H1 (cell line): ENCODE measurements around the gene NECAP2. TPM values are rescaled to one million over a fixed set of nuclear protein-coding genes. Genes with fewer than 3 reads are reported as not detected.
A peak's percentile ranks its signal among the peaks of the same experiment; 100 is the strongest.

Experiments
- CTCF ChIA-PET: fragments of 300-600 bp; sonication (Branson Sonifier 250); formaldehyde crosslinking; loops from one replicate; lab custom pipeline; 2021; ENCODE audit not compliant: partially characterized antibody; lab: Charles Lee
- POLR2A ChIA-PET: fragments of 300-600 bp; sonication (Branson Sonifier 250); formaldehyde crosslinking; loops from one replicate; lab custom pipeline; 2021; ENCODE audit warnings: inconsistent platforms; ENCODE audit not compliant: partially characterized antibody; lab: Charles Lee
- DNase-seq, 2 experiments: peaks; one replicate each; pipeline versions ENCODE4 v3.0.0 to v3.0.0-alpha.2; 2010 to 2022; ENCODE audit warnings: low spot score in 2 of 2, low read depth in 1 of 2, mixed read lengths in 1 of 2
- FAIRE-seq: peaks from 2 replicates; lab custom pipeline; 2011; peaks lifted over from hg19 to GRCh38; lab: Jason Lieb, UNC
- H2AFZ ChIP-seq: 2 replicates; pipeline ENCODE4 v1.8.1; 2012; ENCODE audit warnings: low read length, inconsistent platforms
- H2AK5ac ChIP-seq: 2 replicates; pipeline ENCODE4 v1.6.1; 2013; ENCODE audit warnings: low read depth, low read length
- H2BK120ac ChIP-seq: replicated peaks from 2 replicates; pipeline ENCODE3; 2013; ENCODE audit warnings: low read depth, low read length, inconsistent platforms
- H2BK12ac ChIP-seq: 2 replicates; pipeline ENCODE4 v1.6.1; 2013; ENCODE audit warnings: low read depth, low read length
- H2BK15ac ChIP-seq: 2 replicates; pipeline ENCODE4 v1.6.1; 2013; ENCODE audit warnings: low read length
- H2BK20ac ChIP-seq: 2 replicates; pipeline ENCODE4 v1.6.1; 2013; ENCODE audit warnings: low read length
- H2BK5ac ChIP-seq: 2 replicates; pipeline ENCODE4 v1.6.1; 2013; ENCODE audit warnings: low read depth, low read length
- H3K14ac ChIP-seq: 2 replicates; pipeline ENCODE4 v1.6.1; 2013; ENCODE audit warnings: inconsistent platforms; ENCODE audit not compliant: insufficient read length
- H3K18ac ChIP-seq: 2 replicates; pipeline ENCODE4 v1.6.1; 2013; ENCODE audit warnings: low read length; ENCODE audit errors: extremely low read depth
- H3K23ac ChIP-seq: 2 replicates; pipeline ENCODE4 v1.6.1; 2013; ENCODE audit warnings: inconsistent platforms; ENCODE audit not compliant: insufficient read length
- H3K23me2 ChIP-seq: 2 replicates; pipeline ENCODE4 v1.6.1; 2013; ENCODE audit warnings: low read depth, low read length
- H3K27ac ChIP-seq: 2 replicates; pipeline ENCODE4 v1.6.1; 2011; ENCODE audit warnings: low read depth, low read length, inconsistent platforms
- H3K27me3 ChIP-seq, 4 experiments: replicated peaks in 1 of 4; 1 replicate in 1 of 4; 2 replicates in 3 of 4; pipeline versions ENCODE4 v1.6.1 to v1.8.1; 2011 to 2013; ENCODE audit warnings: low read length in 3 of 4, mild to moderate bottlenecking in 3 of 4, inconsistent platforms in 2 of 4, mixed read lengths in 2 of 4, moderate library complexity in 1 of 4; ENCODE audit not compliant: control insufficient read depth in 3 of 4, insufficient read depth in 3 of 4; ENCODE audit errors: extremely low read depth in 1 of 4
- H3K36me3 ChIP-seq, 4 experiments: 2 replicates each; pipeline versions ENCODE4 v1.6.1 to v1.8.1; 2011 to 2013; ENCODE audit warnings: mild to moderate bottlenecking in 4 of 4, low read length in 3 of 4, moderate library complexity in 2 of 4, control low read depth in 1 of 4, inconsistent platforms in 1 of 4; ENCODE audit not compliant: insufficient read depth in 4 of 4, control insufficient read depth in 2 of 4
- H3K4ac ChIP-seq: replicated peaks from 2 replicates; pipeline ENCODE3; 2013; ENCODE audit warnings: low read length, low read depth, mixed read lengths, inconsistent platforms; ENCODE audit not compliant: insufficient read length
- H3K4me1 ChIP-seq, 4 experiments: replicated peaks in 1 of 4; 1 replicate in 1 of 4; 2 replicates in 3 of 4; pipeline versions ENCODE4 v1.6.1 to v1.8.1; 2011 to 2013; ENCODE audit warnings: low read length in 3 of 4, inconsistent platforms in 2 of 4, mixed read lengths in 1 of 4; ENCODE audit not compliant: insufficient read depth in 4 of 4, control insufficient read depth in 3 of 4
- H3K4me2 ChIP-seq, 2 experiments: 2 replicates each; pipeline versions ENCODE4 v1.6.1 to v1.8.1; 2011 to 2013; ENCODE audit warnings: low read depth in 2 of 2, low read length in 2 of 2, control low read depth in 1 of 2, inconsistent platforms in 1 of 2, mild to moderate bottlenecking in 1 of 2; ENCODE audit not compliant: insufficient read depth in 1 of 2
- H3K4me3 ChIP-seq, 4 experiments: fragments of 200-600, 300-600 bp in 1 of 4; sonication (generic), shearing (Covaris generic), sonication (Bioruptor Twin) in 1 of 4; 2 replicates each; pipeline versions ENCODE4 v1.5.1 to v1.8.1; 2011 to 2016; ENCODE audit warnings: low read length in 4 of 4, low read depth in 3 of 4, control low read depth in 2 of 4, inconsistent platforms in 2 of 4, mild to moderate bottlenecking in 2 of 4, mixed read lengths in 1 of 4, moderate library complexity in 1 of 4; ENCODE audit not compliant: insufficient read depth in 2 of 4; ENCODE audit errors: extremely low read depth in 1 of 4
- H3K56ac ChIP-seq: replicated peaks from 2 replicates; pipeline ENCODE3; 2013; ENCODE audit warnings: low read depth, mild to moderate bottlenecking, mixed read lengths, low read length, inconsistent platforms; ENCODE audit not compliant: insufficient read length
- H3K79me1 ChIP-seq: 2 replicates; pipeline ENCODE4 v1.6.1; 2013; ENCODE audit warnings: low read depth, low read length, control low read depth
- H3K79me2 ChIP-seq, 2 experiments: 2 replicates each; pipeline versions ENCODE4 v1.6.1 to v1.8.1; 2012 to 2013; ENCODE audit warnings: low read length in 2 of 2, mild to moderate bottlenecking in 2 of 2, inconsistent platforms in 1 of 2; ENCODE audit not compliant: insufficient read depth in 2 of 2, control insufficient read depth in 1 of 2
- H3K9ac ChIP-seq, 4 experiments: replicated peaks in 1 of 4; 1 replicate in 1 of 4; 2 replicates in 3 of 4; pipeline versions ENCODE4 v1.6.1 to v1.8.1; 2011 to 2013; ENCODE audit warnings: low read depth in 3 of 4, low read length in 3 of 4, control low read depth in 2 of 4, mild to moderate bottlenecking in 2 of 4, moderate library complexity in 2 of 4, inconsistent platforms in 1 of 4; ENCODE audit errors: extremely low read depth in 1 of 4
- H3K9me3 ChIP-seq, 2 experiments: 2 replicates each; pipeline versions ENCODE4 v1.6.1 to v1.8.1; 2012 to 2013; ENCODE audit warnings: mild to moderate bottlenecking in 2 of 2, moderate library complexity in 2 of 2, control low read depth in 1 of 2, inconsistent platforms in 1 of 2, low read depth in 1 of 2, low read length in 1 of 2, mixed read lengths in 1 of 2; ENCODE audit not compliant: insufficient read depth in 2 of 2
- H4K20me1 ChIP-seq, 2 experiments: replicated peaks in 1 of 2; 2 replicates each; pipeline versions ENCODE3 to v1.8.1; 2011 to 2013; ENCODE audit warnings: inconsistent platforms in 2 of 2, low read length in 2 of 2, mild to moderate bottlenecking in 1 of 2; ENCODE audit not compliant: insufficient read depth in 2 of 2, control insufficient read depth in 1 of 2
- H4K5ac ChIP-seq: 2 replicates; pipeline ENCODE4 v1.6.1; 2013; ENCODE audit warnings: low read length, low read depth, mixed read lengths, inconsistent platforms; ENCODE audit not compliant: insufficient read length
- H4K8ac ChIP-seq: 2 replicates; pipeline ENCODE4 v1.8.0; 2013; ENCODE audit warnings: mild to moderate bottlenecking, moderate library complexity, low read length, inconsistent platforms; ENCODE audit not compliant: insufficient read depth; ENCODE audit errors: extremely low read depth
- H4K91ac ChIP-seq: replicated peaks from 2 replicates; pipeline ENCODE3; 2013; ENCODE audit warnings: low read length, mixed read lengths, inconsistent platforms; ENCODE audit not compliant: insufficient read length
- BRCA1 ChIP-seq: IDR thresholded peaks from 2 replicates; pipeline ENCODE4 v1.6.1; 2012; ENCODE audit warnings: low read depth, low read length, improper control_type of control experiment
- EGR1 ChIP-seq: IDR thresholded peaks from 2 replicates; pipeline ENCODE4 v1.6.1; 2011; ENCODE audit warnings: low read depth, low read length, borderline replicate concordance
- EZH2 ChIP-seq: fragments of 200-600 bp; sonication (generic); IDR thresholded peaks from 2 replicates; pipeline ENCODE4 v1.7.1; 2012; ENCODE audit warnings: low read depth, mild to moderate bottlenecking, moderate library complexity, low read length, inconsistent platforms; ENCODE audit not compliant: severe bottlenecking
- RAD21 ChIP-seq, 2 experiments: IDR thresholded peaks in 1 of 2; conservative IDR thresholded peaks in 1 of 2; 2 replicates each; pipeline ENCODE4 v1.6.1; 2011; ENCODE audit warnings: low read depth in 2 of 2, low read length in 2 of 2, improper control_type of control experiment in 1 of 2, inconsistent platforms in 1 of 2, mild to moderate bottlenecking in 1 of 2, moderate library complexity in 1 of 2
- RNF2 ChIP-seq: fragments of 200-900, 300-1000 bp; sonication (generic); IDR thresholded peaks from 2 replicates; pipeline ENCODE4 v1.7.1; 2016; ENCODE audit warnings: borderline replicate concordance, low read depth, mild to moderate bottlenecking, antibody characterized with exemption, low read length; ENCODE audit not compliant: poor library complexity, severe bottlenecking; ENCODE audit errors: missing control alignments
- TBP ChIP-seq: IDR thresholded peaks from 2 replicates; pipeline ENCODE4 v1.6.1; 2011; ENCODE audit warnings: low read depth, low read length, improper control_type of control experiment
- WGBS, 2 experiments: shearing (Covaris generic) in 1 of 2; methylation state at CpG; one replicate each; pipeline versions ENCODE4 v1.1.6 to v1.1.7; 2013 to 2015; ENCODE audit warnings: low lambda C conversion rate in 2 of 2, mixed read lengths in 2 of 2, inconsistent platforms in 1 of 2, low coverage in 1 of 2, missing lambda C conversion rate in 1 of 2; ENCODE audit not compliant: insufficient replicate concordance in 2 of 2, insufficient coverage in 1 of 2, insufficient read length in 1 of 2; ENCODE audit errors: extremely low coverage in 1 of 2, missing lambda C conversion rate in 1 of 2; 5-methylcytosine and 5-hydroxymethylcytosine counted together
- long read RNA-seq, 2 experiments: library from RNA in 1 of 2; library from capped mRNA in 1 of 2; stranded (forward); transcript quantifications; one replicate each; pipeline ENCODE4 v2.0.0, GENCODE V29; 2021; ENCODE audit warnings: inconsistent platforms in 1 of 2
- polyA minus RNA-seq, 3 experiments: library from RNA; depleted of rRNA, polyadenylated mRNA; stranded (reverse); fragments of >200 nt; gene quantifications; 1 replicate in 2 of 3; 2 replicates in 1 of 3; pipeline ENCODE4 v1.2.3, GENCODE V29; 2011
- polyA plus RNA-seq, 7 experiments: library from polyadenylated mRNA; depleted of rRNA in 3 of 7; stranded (reverse) in 5 of 7; unstranded in 2 of 7; fragments of >200 nt in 5 of 7; fragments of 200-250 nt in 2 of 7; gene quantifications; 1 replicate in 5 of 7; 2 replicates in 1 of 7; 4 replicates in 1 of 7; pipeline versions ENCODE4 v1.2.1 to v1.2.3, GENCODE V29; 2011 to 2013; ENCODE audit warnings: missing spikeins in 2 of 7, mixed read lengths in 2 of 7
- total RNA-seq: library from RNA; stranded (reverse); fragmentation: NEBNext Ultra II Directional; extraction: Animal tissue kit (Norgen Biotek cat#: 25700); gene quantifications from 2 replicates; pipeline ENCODE4 v1.2.1, GENCODE V29; 2021

The NECAP2 gene
- total RNA-seq (24.4 and 26.6 TPM in 2 replicates), polyA plus RNA-seq (2011; rRNA removed) (29.1 and 29.7 TPM in 2 replicates), polyA minus RNA-seq (2011; rRNA and poly(A)+ RNA removed) (24.7 and 32.0 TPM in 2 replicates)
- 33.2 TPM for polyA plus RNA-seq (2011; cell fraction: cytosol; rRNA removed)
- polyA plus RNA-seq (2011; cell fraction: nucleus; rRNA removed), result 24.2 TPM
- polyA plus RNA-seq (2012, experiment 1 of 2), result 25.3 to 28.0 TPM (median 27.1 TPM) in 4 replicates
- polyA plus RNA-seq (2012, experiment 2 of 2), result 29.1 TPM
- 18.8 TPM for polyA plus RNA-seq (2013, experiment 1 of 2)
- 20.2 TPM for polyA plus RNA-seq (2013, experiment 2 of 2)
- 15.7 TPM for polyA minus RNA-seq (2011; cell fraction: cytosol; rRNA and poly(A)+ RNA removed)
- 23.8 TPM for polyA minus RNA-seq (2011; cell fraction: nucleus; rRNA and poly(A)+ RNA removed)
- long read RNA-seq, experiment 1, transcript NECAP2-201 (8 exons, 2,070 nt), result major isoform, 6 of 19 reads
- long read RNA-seq, experiment 1, partial matches to known transcripts, result 8 of 19 reads
- long read RNA-seq, experiment 1, other reads (novel, unspliced or antisense), result 5 of 19 reads
- long read RNA-seq, experiment 2, transcript NECAP2-201 (8 exons, 2,070 nt), result major isoform, 22 of 27 reads
- long read RNA-seq, experiment 2, partial matches to known transcripts, result 0 of 27 reads
- long read RNA-seq, experiment 2, other reads (novel, unspliced or antisense), result 3 of 27 reads

DNA sequence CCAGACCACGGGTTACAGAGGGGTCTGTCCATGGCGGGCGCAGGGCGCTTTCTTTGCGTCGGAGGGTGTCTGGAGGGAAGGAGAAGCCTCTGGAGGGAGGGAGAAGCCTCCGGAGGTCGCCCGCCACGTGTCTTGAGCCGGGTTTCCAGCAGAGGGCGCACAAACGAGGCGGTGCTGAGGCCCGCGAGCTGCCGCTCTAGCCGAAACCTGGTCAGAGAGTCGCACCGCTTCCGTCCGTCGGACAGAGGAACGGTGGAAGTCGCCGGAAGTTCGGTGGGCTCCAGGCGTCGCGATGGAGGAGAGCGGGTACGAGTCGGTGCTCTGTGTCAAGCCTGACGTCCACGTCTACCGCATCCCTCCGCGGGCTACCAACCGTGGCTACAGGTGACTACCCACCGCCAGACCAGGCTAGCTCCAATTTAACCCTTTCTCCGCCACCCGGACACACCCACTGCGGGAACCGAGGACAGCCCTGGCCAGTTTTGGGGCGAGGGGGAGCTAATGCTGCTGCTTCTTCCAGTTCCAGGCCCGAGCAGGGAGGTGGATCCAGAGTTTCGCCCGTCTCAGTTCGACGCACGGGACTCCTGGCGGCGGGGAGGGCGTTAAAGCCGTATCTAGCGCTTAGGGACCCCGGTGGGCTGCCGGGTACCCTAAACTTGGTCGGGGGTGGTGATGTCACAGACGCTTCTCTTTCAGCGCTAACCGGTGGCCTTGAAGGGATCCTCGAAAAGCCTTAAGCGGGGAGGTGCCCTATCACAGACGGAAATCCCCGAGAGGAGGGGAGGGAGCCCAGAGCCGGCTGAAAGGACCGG lies at the start of gene NECAP2:
NECAP2 (plus strand) TSS at position 255 of the 812 bp plus-strand sequence; CDS start at position 293, 38 bp downstream.
- no peak within 1 kb of the TSS for H2BK120ac ChIP-seq
- peak within 1 kb of the TSS; percentile 98 for H2AFZ ChIP-seq
- peak within 1 kb of the TSS; percentile 47; the same call in 1 of the 2 replicates for H3K27ac ChIP-seq
- TF ChIP-seq TBP, result peak; percentile 75
- no peak for TF ChIP-seq EZH2
- peak; percentile 86 for TF ChIP-seq EGR1
- TF ChIP-seq RNF2, result no peak
- TF ChIP-seq RAD21 (IDR thresholded peaks at IDR 0.05 in 1 of 2, conservative IDR thresholded peaks at IDR 0.05 in 1 of 2; ENCODE audit: low read depth in 2 of 2, low read length in 2 of 2), result peak; percentile 43 to 55
- TF ChIP-seq BRCA1, result no peak

More for the DNA sequence above, at the start of gene NECAP2:
- peak within 1 kb of the TSS; percentile 63 for H3K56ac ChIP-seq
- H3K23ac ChIP-seq, result no peak within 1 kb of the TSS
- no peaks in the 10 kb centered on the region; the same call in 1 of the 2 replicates for H3K79me1 ChIP-seq
- H3K4ac ChIP-seq, result peak within 1 kb of the TSS; percentile 70
- H3K9ac ChIP-seq, result peak within 1 kb of the TSS; percentile 47 to 82 (median 63)
- peak within 1 kb of the TSS; percentile 75; the same call in 1 of the 2 replicates for H2BK5ac ChIP-seq
- FAIRE-seq, result no peak
- CTCF ChIA-PET, result interaction anchor here (0.8 to 2.9 kb wide), 30 partner anchors 9 to 375 kb away, joined by 3 to 19 read pairs (median 4); no protein-coding TSS in a partner anchor
- no peaks in the 10 kb centered on the region for H3K79me2 ChIP-seq
- peak within 1 kb of the TSS; percentile 73; the same call in 1 of the 2 replicates for H4K8ac ChIP-seq
- peaks cover 11 to 20% of the 10 kb centered on the region in 2 experiments for H4K20me1 ChIP-seq
- H4K5ac ChIP-seq, result peak within 1 kb of the TSS; percentile 61
- H3K4me1 ChIP-seq, result peaks cover 0 to 2% (median 0%) of the 10 kb centered on the region in 4 experiments; a peak in 3 of 7 replicates
- no peak within 1 kb of the TSS for H2BK15ac ChIP-seq
- H3K4me2 ChIP-seq, result peak within 1 kb of the TSS; percentile 74 to 76
- peaks cover 0 to 12% (median 2%) of the 10 kb centered on the region in 4 experiments; a peak in 4 of 8 replicates for H3K36me3 ChIP-seq
- H3K23me2 ChIP-seq, result peaks cover 4% of the 10 kb centered on the region; the same call in 1 of the 2 replicates
- H2BK12ac ChIP-seq, result peak within 1 kb of the TSS; percentile 82; the same call in 1 of the 2 replicates
- peaks cover 0 to 4% (median 3%) of the 10 kb centered on the region in 4 experiments; a peak in 1 of 7 replicates for H3K27me3 ChIP-seq
- POLR2A ChIA-PET, result interaction anchor here (0.9 to 3.1 kb wide), 8 partner anchors 10 to 233 kb away, joined by 3 to 15 read pairs (median 4); no protein-coding TSS in a partner anchor
- H3K9me3 ChIP-seq, result no peaks in the 10 kb centered on the region
- WGBS, 2 experiments, result 1% methylated on average over 66 of the region's 68 CpGs; no CpG with 5 or more reads in 1 of the 2 experiments
- H3K14ac ChIP-seq, result no peak within 1 kb of the TSS
- peak; percentile 90 to 100 for DNase-seq
- peak within 1 kb of the TSS; percentile 83 for H4K91ac ChIP-seq
- no peak within 1 kb of the TSS for H2AK5ac ChIP-seq
- peak within 1 kb of the TSS; percentile 66 to 96 (median 77) for H3K4me3 ChIP-seq
- H3K18ac ChIP-seq, result peak within 1 kb of the TSS; percentile 94; the same call in 1 of the 2 replicates
- H2BK20ac ChIP-seq, result no peak within 1 kb of the TSS
